Measurements from ENCODE around the gene FASTKD2. TPM values are rescaled to one million over a fixed set of nuclear protein-coding genes. Genes with fewer than 3 reads are reported as not detected.
"Not testable (repeated sequence)": the region's sequence is repeated elsewhere in the genome, so short reads cannot be mapped to it uniquely, and the experiment has no call there.

Gene FASTKD2
- total and polyA plus RNA-seq, 4 donors: 21.0 to 58.8 (median 29.8) TPM

DNA sequence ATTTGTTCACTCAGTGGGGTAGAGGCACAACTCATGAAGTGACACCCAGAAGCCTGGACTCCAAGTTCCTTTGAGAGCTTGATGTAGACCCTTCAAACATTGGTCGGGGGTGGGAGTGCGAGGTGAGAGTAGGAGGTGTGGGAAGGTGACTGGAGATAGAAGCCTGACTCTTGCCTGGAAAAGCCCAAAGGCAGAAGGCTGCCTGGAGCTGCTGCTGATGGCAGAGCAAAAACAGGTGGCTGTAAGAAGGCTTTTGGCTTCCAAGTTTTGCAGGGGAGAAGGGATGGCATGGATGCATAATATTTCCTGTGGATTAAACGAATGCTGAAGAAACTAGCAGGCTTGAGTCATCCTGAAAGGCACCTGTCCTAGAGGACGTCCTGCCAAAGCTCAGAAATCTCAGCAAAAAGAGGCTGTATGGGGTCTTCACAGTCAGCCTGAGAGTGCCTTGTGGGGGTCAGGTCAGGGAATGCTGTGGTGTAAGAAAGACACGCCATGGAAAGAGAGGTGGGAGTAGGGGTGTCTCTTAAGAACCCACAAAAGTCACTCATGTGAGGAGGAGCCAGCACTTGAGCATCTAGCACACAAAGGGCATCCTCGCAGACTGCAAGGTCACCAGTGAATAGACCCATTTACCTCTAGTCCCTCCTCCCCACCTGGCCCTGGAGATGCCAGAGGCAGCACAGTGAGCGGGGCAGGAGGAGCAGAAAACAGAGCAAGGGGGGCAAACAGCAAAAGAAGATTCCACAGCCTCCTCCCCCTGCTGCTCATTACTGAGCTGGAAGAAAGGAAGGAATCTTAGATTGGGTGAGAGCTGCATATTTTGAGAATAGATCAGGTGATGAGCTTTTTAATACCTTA lies 37.5 kb downstream of the FASTKD2 start:
- Histone ChIP-seq H3K4me3 (ENCODE audit: low read depth, low read length) (no peak overlapping the region), H3K36me3 (ENCODE audit: control insufficient read depth, insufficient read depth, low read length) (no peaks in the 10 kb centered on the region), H3K27ac (ENCODE audit: low read depth, low read length) (no peak overlapping the region), H3K4me1 (ENCODE audit: control insufficient read depth, insufficient read depth, low read length) (peaks cover 7% of the 10 kb centered on the region), H3K27me3 (ENCODE audit: control insufficient read depth, insufficient read depth, low read length) (no peaks in the 10 kb centered on the region), H3K9me3 (ENCODE audit: control insufficient read depth, insufficient read depth, low read length) (no peaks in the 10 kb centered on the region)
- 88% methylated on average over 5 of the region's 7 CpGs for WGBS (ENCODE audit: insufficient coverage)
- DNase-seq (ENCODE audit: low read depth in 4 of 6, low spot score in 6 of 6): no peak

DNA sequence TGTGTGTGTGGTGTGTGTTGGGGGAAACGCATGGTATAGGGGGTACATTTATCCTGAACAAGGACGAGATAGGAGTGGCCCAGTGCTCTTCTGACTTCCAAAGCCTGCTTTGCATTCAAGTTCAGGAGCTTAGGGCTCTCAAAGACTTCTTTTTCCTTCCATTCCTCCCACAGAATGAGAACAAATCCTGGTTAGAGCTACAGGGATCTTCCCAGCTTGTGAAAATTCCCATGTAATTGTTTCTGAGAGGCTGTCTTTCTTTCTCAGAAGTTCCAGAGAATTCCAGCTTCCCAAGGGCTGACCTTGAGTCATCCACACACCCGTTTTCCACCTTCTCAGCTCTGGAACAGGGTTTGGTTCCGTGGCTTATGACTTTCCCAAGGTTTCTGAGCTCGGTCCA lies 38.9 kb downstream of the FASTKD2 start:
- Histone ChIP-seq H3K4me1 (ENCODE audit: control insufficient read depth, insufficient read depth, low read length) (peaks cover 7% of the 10 kb centered on the region), H3K27ac (ENCODE audit: low read depth, low read length) (no peak overlapping the region), H3K27me3 (ENCODE audit: control insufficient read depth, insufficient read depth, low read length) (no peaks in the 10 kb centered on the region), H3K4me3 (ENCODE audit: low read depth, low read length) (no peak overlapping the region), H3K9me3 (ENCODE audit: control insufficient read depth, insufficient read depth, low read length) (no peaks in the 10 kb centered on the region), H3K36me3 (ENCODE audit: control insufficient read depth, insufficient read depth, low read length) (no peaks in the 10 kb centered on the region)
- no peak for DNase-seq (ENCODE audit: low read depth in 4 of 6, low spot score in 6 of 6)
- WGBS (ENCODE audit: insufficient coverage): 79% methylated on average over 3 of the region's 5 CpGs

DNA sequence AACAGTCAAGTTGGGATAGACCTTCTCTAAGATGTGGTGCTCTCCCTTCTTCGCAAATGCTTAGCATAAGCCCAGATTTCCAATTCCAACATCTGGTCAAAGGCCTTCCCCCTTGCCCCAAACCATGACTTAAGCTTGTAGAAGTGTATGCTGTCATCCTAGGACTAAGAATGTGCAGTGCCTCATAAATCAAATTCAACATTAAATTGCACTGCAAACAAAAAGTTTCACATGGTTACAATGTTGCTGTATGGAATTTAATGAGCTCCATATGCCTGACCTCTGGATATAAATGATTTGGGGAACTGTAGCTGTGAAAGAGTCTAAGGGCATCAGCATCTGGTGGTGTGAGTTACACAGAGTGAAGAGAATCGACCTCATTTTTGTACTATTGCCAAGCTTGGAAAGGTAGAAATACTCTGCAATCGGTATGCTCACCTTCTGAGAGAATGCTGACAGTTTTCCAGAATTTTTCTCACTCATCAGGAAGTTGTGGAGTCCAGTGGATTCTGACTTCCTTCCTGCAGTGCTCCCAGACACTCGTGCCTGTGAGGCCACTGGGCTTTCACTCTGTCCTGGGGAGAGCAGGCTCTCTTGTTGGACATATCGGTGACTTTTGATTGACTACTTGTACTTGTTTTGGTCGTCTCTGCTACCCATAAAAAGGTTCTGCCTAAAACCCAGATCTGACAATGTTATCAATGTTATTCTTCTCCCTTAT lies 40.6 kb downstream of the FASTKD2 start:
- no peak overlapping the region for H3K27ac ChIP-seq (ENCODE audit: low read depth, low read length)
- WGBS (ENCODE audit: insufficient coverage): 63% methylated on average over 1 of the region's 6 CpGs
- no peaks in the 10 kb centered on the region for H3K36me3 ChIP-seq (ENCODE audit: control insufficient read depth, insufficient read depth, low read length)
- no peak for DNase-seq (ENCODE audit: low read depth in 4 of 6, low spot score in 6 of 6)
- no peaks in the 10 kb centered on the region for H3K9me3 ChIP-seq (ENCODE audit: control insufficient read depth, insufficient read depth, low read length)
- H3K27me3 ChIP-seq (ENCODE audit: control insufficient read depth, insufficient read depth, low read length): no peaks in the 10 kb centered on the region
- no peak overlapping the region for H3K4me3 ChIP-seq (ENCODE audit: low read depth, low read length)
- H3K4me1 ChIP-seq (ENCODE audit: control insufficient read depth, insufficient read depth, low read length): peaks cover 3% of the 10 kb centered on the region

GRCh38 chr2:206807624-206808023 lies 42.2 kb downstream of the FASTKD2 start:
- not testable (repeated sequence) for H3K36me3 ChIP-seq (ENCODE audit: control insufficient read depth, insufficient read depth, low read length); H3K27ac ChIP-seq (ENCODE audit: low read depth, low read length); DNase-seq (ENCODE audit: low read depth in 4 of 6, low spot score in 6 of 6); H3K4me3 ChIP-seq (ENCODE audit: low read depth, low read length); H3K27me3 ChIP-seq (ENCODE audit: control insufficient read depth, insufficient read depth, low read length); H3K4me1 ChIP-seq (ENCODE audit: control insufficient read depth, insufficient read depth, low read length); H3K9me3 ChIP-seq (ENCODE audit: control insufficient read depth, insufficient read depth, low read length)
- 100% methylated on average over 1 of the region's 3 CpGs for WGBS (ENCODE audit: insufficient coverage)

DNA sequence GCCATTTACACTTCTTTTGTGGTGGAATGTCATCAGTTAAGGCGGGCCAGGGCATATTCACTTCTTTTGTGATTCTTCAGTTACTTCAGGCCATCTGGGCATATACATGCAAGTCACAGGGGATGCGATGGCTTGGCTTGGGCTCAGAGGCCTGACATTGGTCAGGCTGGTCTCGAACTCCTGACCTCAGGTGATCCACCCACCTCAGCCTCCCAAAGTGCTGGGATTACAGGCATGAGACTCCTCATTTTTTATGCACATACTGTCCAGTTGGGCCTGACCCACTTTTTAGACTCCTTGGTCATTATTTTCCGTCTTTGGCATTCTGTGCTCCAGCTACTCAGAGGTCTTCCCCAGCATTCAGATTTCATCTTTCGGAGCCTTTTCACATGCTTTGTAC lies 47.1 kb downstream of the FASTKD2 start:
- H3K36me3 ChIP-seq (ENCODE audit: control insufficient read depth, insufficient read depth, low read length); H3K4me3 ChIP-seq (ENCODE audit: low read depth, low read length); H3K27me3 ChIP-seq (ENCODE audit: control insufficient read depth, insufficient read depth, low read length); H3K4me1 ChIP-seq (ENCODE audit: control insufficient read depth, insufficient read depth, low read length); DNase-seq (ENCODE audit: low read depth in 4 of 6, low spot score in 6 of 6); H3K27ac ChIP-seq (ENCODE audit: low read depth, low read length); H3K9me3 ChIP-seq (ENCODE audit: control insufficient read depth, insufficient read depth, low read length): not testable (repeated sequence)
- 96% methylated on average over 2 of the region's 5 CpGs for WGBS (ENCODE audit: insufficient coverage)

DNA sequence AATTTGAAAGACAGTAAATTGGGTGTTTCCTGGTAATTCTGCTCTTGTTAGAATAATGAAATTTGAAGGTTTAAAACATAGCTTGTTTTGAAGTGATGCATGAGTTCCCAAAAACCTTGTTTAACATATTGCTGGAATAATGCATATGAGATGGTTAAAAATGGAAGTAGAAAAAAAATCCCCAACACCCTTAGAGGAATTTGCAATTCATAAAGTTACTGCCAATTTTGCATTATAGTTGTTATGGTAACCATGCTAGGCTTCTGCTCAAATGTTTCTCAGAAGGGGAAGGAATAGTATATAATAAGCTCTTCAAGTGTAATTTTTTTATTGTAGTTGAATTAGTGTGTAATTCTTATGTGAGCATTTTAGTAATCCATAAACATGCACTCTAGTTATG lies 49.1 kb downstream of the FASTKD2 start:
- DNase-seq (ENCODE audit: low read depth in 4 of 6, low spot score in 6 of 6): peak in 2 of 6 donors; percentile 73 to 87
- H3K9me3 ChIP-seq (ENCODE audit: control insufficient read depth, insufficient read depth, low read length): no peaks in the 10 kb centered on the region
- no peaks in the 10 kb centered on the region for H3K4me1 ChIP-seq (ENCODE audit: control insufficient read depth, insufficient read depth, low read length)
- H3K36me3 ChIP-seq (ENCODE audit: control insufficient read depth, insufficient read depth, low read length): no peaks in the 10 kb centered on the region
- H3K27ac ChIP-seq (ENCODE audit: low read depth, low read length): no peak overlapping the region
- no peak overlapping the region for H3K4me3 ChIP-seq (ENCODE audit: low read depth, low read length)
- H3K27me3 ChIP-seq (ENCODE audit: control insufficient read depth, insufficient read depth, low read length): no peaks in the 10 kb centered on the region

DNA sequence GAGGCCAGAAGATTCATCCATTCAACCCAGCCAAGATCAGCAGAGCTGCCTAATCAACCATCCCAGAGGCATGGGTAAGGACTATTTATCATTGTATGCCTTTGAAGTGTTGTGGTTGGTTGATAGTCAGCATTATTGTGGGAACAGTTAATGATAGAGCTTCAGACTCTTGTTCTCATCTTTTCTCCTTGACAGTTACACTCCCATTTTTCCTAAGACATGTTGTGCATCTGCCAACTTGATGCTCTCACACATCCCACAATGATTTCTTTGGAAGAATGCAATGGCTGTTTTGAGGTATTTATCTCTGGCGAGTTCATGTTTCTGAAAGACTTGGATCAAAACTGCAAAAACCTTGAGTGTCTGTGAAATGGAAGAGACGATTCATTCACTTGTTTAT lies 55.4 kb downstream of the FASTKD2 start:
- 72% methylated on average over 2 of the region's 2 CpGs for WGBS (ENCODE audit: insufficient coverage)
- no peaks in the 10 kb centered on the region for H3K9me3 ChIP-seq (ENCODE audit: control insufficient read depth, insufficient read depth, low read length)
- no peaks in the 10 kb centered on the region for H3K36me3 ChIP-seq (ENCODE audit: control insufficient read depth, insufficient read depth, low read length)
- no peak overlapping the region for H3K27ac ChIP-seq (ENCODE audit: low read depth, low read length)
- no peaks in the 10 kb centered on the region for H3K4me1 ChIP-seq (ENCODE audit: control insufficient read depth, insufficient read depth, low read length)
- no peak for DNase-seq (ENCODE audit: low read depth in 4 of 6, low spot score in 6 of 6)
- no peaks in the 10 kb centered on the region for H3K27me3 ChIP-seq (ENCODE audit: control insufficient read depth, insufficient read depth, low read length)
- no peak overlapping the region for H3K4me3 ChIP-seq (ENCODE audit: low read depth, low read length)

DNA sequence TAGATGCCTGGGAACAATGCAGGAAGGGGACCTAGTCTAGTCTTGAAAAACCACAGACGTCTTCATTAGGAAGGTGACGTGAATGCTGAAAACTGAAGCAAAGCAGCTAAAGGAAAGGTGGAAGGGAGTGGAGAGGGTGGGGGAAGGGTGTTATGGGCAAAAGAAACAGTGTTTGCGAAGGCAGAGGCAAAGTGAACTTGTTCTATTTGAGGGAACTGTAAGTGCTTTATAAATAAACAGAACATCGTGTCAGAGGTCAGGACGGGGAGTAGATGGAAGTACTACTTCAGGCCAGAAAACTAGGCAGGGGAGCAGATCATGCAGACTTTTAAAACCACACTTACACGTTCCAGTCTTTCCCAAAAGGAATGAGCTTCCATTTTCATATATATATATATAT lies 57.8 kb downstream of the FASTKD2 start:
- DNase-seq (ENCODE audit: low read depth in 4 of 6, low spot score in 6 of 6): no peak
- Histone ChIP-seq H3K27ac (ENCODE audit: low read depth, low read length) (no peak overlapping the region), H3K27me3 (ENCODE audit: control insufficient read depth, insufficient read depth, low read length) (no peaks in the 10 kb centered on the region), H3K9me3 (ENCODE audit: control insufficient read depth, insufficient read depth, low read length) (no peaks in the 10 kb centered on the region), H3K4me1 (ENCODE audit: control insufficient read depth, insufficient read depth, low read length) (no peaks in the 10 kb centered on the region), H3K4me3 (ENCODE audit: low read depth, low read length) (no peak overlapping the region), H3K36me3 (ENCODE audit: control insufficient read depth, insufficient read depth, low read length) (no peaks in the 10 kb centered on the region)
- 71% methylated on average over 3 of the region's 6 CpGs for WGBS (ENCODE audit: insufficient coverage)

DNA sequence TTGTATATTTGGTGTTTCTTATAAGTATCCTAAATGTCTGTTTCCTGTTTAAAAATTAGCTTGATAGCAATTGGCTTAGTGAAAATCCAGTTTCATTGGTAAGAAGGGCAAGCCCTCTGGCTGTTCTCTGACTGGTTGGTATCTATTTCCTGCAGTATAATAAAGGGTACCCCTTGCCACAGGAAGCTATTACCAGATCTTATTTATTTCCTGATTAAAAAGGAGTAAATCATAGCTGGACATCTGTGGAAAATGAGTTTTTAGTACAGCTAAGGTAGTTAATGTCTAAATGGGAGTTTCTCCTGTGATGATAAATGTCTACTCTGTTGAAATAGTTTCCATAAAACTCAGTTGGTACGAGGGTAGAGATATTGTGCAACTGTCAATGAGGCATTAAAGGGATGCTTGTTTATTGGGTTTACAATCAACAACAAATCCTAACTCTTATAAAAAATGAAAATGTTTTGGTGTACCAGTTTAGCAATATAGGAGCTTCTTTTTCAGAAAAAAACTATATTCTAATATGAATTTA lies 58.7 kb downstream of the FASTKD2 start:
- whole genome bisulfite sequencing (ENCODE audit: insufficient coverage): no CpG with 5 or more reads among the region's 1 CpG
- H3K4me1 ChIP-seq (ENCODE audit: control insufficient read depth, insufficient read depth, low read length): no peaks in the 10 kb centered on the region
- H3K4me3 ChIP-seq (ENCODE audit: low read depth, low read length): no peak overlapping the region
- no peaks in the 10 kb centered on the region for H3K36me3 ChIP-seq (ENCODE audit: control insufficient read depth, insufficient read depth, low read length)
- H3K27ac ChIP-seq (ENCODE audit: low read depth, low read length): no peak overlapping the region
- H3K9me3 ChIP-seq (ENCODE audit: control insufficient read depth, insufficient read depth, low read length): no peaks in the 10 kb centered on the region
- no peak for DNase-seq (ENCODE audit: low read depth in 4 of 6, low spot score in 6 of 6)
- no peaks in the 10 kb centered on the region for H3K27me3 ChIP-seq (ENCODE audit: control insufficient read depth, insufficient read depth, low read length)

DNA sequence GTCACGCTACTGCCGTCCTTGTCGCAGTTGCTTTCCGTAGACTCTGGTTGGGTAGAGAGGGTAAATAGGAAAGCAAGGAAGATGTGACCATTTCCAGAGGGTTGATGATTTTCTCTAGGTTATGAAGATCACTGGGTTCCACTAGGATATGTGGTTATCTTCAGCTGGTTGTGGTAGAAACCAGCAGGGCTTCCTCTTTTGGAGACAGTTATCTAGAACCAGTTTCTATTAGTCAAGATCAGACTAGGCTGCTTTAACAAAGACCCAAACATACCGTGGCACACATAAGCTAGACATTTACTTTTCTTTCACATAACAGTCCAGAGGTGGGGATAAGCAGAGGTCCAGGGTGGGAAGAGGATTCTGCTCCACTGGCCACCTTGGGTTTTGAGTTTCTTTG lies 59.6 kb downstream of the FASTKD2 start:
- H3K4me1 ChIP-seq (ENCODE audit: control insufficient read depth, insufficient read depth, low read length): no peaks in the 10 kb centered on the region
- WGBS (ENCODE audit: insufficient coverage): 96% methylated on average over 4 of the region's 5 CpGs
- no peaks in the 10 kb centered on the region for H3K36me3 ChIP-seq (ENCODE audit: control insufficient read depth, insufficient read depth, low read length)
- DNase-seq (ENCODE audit: low read depth in 4 of 6, low spot score in 6 of 6): no peak
- H3K27ac ChIP-seq (ENCODE audit: low read depth, low read length): no peak overlapping the region
- no peak overlapping the region for H3K4me3 ChIP-seq (ENCODE audit: low read depth, low read length)
- H3K27me3 ChIP-seq (ENCODE audit: control insufficient read depth, insufficient read depth, low read length): no peaks in the 10 kb centered on the region
- no peaks in the 10 kb centered on the region for H3K9me3 ChIP-seq (ENCODE audit: control insufficient read depth, insufficient read depth, low read length)
